ENCODE measurements around the gene CDH23.

DNA sequence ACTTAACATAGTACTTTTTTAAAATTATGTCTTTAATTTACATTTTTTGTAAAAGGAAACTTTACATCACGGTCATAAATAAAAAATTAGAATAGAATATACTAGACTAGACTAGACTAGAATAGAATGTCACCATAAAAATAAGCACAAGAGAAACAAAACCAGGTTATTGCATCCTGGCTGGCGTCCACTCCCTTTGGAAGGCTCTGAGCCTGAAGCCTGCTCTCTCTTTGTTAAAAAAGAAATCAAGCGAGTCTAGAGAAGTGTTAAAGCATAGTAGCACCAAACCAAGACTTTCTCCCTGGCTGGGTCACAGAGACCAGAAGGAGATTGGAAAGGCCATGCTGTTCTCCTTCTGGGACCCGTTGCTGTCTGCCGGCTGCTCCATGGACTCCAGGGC, 218.2 kb downstream of the CDH23 start:
- TF ChIP-seq, protein P1, sequence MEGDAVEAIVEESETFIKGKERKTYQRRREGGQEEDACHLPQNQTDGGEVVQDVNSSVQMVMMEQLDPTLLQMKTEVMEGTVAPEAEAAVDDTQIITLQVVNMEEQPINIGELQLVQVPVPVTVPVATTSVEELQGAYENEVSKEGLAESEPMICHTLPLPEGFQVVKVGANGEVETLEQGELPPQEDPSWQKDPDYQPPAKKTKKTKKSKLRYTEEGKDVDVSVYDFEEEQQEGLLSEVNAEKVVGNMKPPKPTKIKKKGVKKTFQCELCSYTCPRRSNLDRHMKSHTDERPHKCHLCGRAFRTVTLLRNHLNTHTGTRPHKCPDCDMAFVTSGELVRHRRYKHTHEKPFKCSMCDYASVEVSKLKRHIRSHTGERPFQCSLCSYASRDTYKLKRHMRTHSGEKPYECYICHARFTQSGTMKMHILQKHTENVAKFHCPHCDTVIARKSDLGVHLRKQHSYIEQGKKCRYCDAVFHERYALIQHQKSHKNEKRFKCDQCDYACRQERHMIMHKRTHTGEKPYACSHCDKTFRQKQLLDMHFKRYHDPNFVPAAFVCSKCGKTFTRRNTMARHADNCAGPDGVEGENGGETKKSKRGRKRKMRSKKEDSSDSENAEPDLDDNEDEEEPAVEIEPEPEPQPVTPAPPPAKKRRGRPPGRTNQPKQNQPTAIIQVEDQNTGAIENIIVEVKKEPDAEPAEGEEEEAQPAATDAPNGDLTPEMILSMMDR (IDR thresholded peaks at IDR 0.05; ENCODE audit: poor library complexity) = no peak
- TF ChIP-seq EZH2phosphoT487 (IDR thresholded peaks at IDR 0.05; ENCODE audit: low read depth, severe bottlenecking, unreplicated experiment) = no peak
- no peak for TF ChIP-seq EZH2 (IDR thresholded peaks at IDR 0.05; ENCODE audit: borderline replicate concordance)
